HepG2 (cell line): ENCODE data around the gene PSMB10. TPM values are rescaled to one million over a fixed set of nuclear protein-coding genes. Genes with fewer than 3 reads are reported as not detected.

ENCODE experiments used
- ATAC-seq: fragments of 200-7000 bp; cut with Tn5 transposase; 3 replicates; pipeline ENCODE4 v1.9.1; 2020; ENCODE audit warnings: mild to moderate bottlenecking, moderate library complexity
- BruUV-seq: library from RNA; stranded (reverse); fragments of 400-500 nt; replicated peaks from 2 replicates; lab custom pipeline; 2021; lab: Mats Ljungman, UMichigan
- CTCF ChIA-PET: fragments of 300-600 bp; formaldehyde crosslinking; extraction: SDS; loops from one replicate; lab custom pipeline; 2021; ENCODE audit warnings: low total read pairs, inconsistent platforms, low intra/inter-chr PET ratio; lab: Yijun Ruan, JAX
- POLR2A ChIA-PET: fragments of 350-600 bp; sonication (Branson Sonifier 250); formaldehyde crosslinking; loops from one replicate; lab custom pipeline; 2020; ENCODE audit warnings: antibody characterized with exemption, inconsistent platforms; lab: Yijun Ruan, JAX
- DNase-seq: peaks from one replicate; pipeline ENCODE4 v3.0.0-alpha.2; 2015; ENCODE audit warnings: low spot score
- FAIRE-seq: peaks from 3 replicates; lab custom pipeline; 2011; peaks lifted over from hg19 to GRCh38; lab: Jason Lieb, UNC
- H2AFZ ChIP-seq: one replicate; pipeline ENCODE4 v1.6.1; 2011; ENCODE audit warnings: low read length, inconsistent platforms
- H3K27ac ChIP-seq: fragments of 300-600 bp; 3 replicates; pipeline ENCODE4 v1.8.0; 2011; ENCODE audit warnings: mixed run types, mild to moderate bottlenecking, mixed read lengths, low read length, inconsistent platforms; ENCODE audit not compliant: insufficient read depth; ENCODE audit errors: extremely low read length
- H3K27me3 ChIP-seq, 2 experiments: fragments of 200-600 bp in 1 of 2; 2 replicates in 1 of 2; 3 replicates in 1 of 2; pipeline versions ENCODE4 v1.6.0 to v1.8.0; 2011; ENCODE audit warnings: low read length in 2 of 2, mild to moderate bottlenecking in 2 of 2, moderate library complexity in 2 of 2, inconsistent platforms in 1 of 2; ENCODE audit not compliant: insufficient read depth in 2 of 2, control insufficient read depth in 1 of 2
- H3K36me3 ChIP-seq, 2 experiments: fragments of 200-600 bp in 1 of 2; replicated peaks in 1 of 2; 2 replicates in 1 of 2; 3 replicates in 1 of 2; pipeline versions ENCODE4 v1.5.1 to v1.8.0; 2011; ENCODE audit warnings: low read length in 2 of 2, inconsistent platforms in 1 of 2; ENCODE audit not compliant: insufficient read depth in 2 of 2, control insufficient read depth in 1 of 2
- H3K4me1 ChIP-seq: 2 replicates; pipeline ENCODE4 v1.5.1; 2012; ENCODE audit warnings: low read length, inconsistent platforms; ENCODE audit not compliant: insufficient read depth
- H3K4me2 ChIP-seq: 2 replicates; pipeline ENCODE4 v1.6.0; 2011; ENCODE audit warnings: low read depth, low read length, inconsistent platforms
- H3K4me3 ChIP-seq, 3 experiments: fragments of 200-600 bp in 1 of 3; sonication (generic), shearing (Covaris generic) in 1 of 3; replicated peaks in 1 of 3; 2 replicates each; pipeline ENCODE4 v1.5.1; 2011 to 2016; ENCODE audit warnings: low read length in 3 of 3, inconsistent platforms in 2 of 3, low read depth in 2 of 3, mild to moderate bottlenecking in 2 of 3, control low read depth in 1 of 3, mixed read lengths in 1 of 3; ENCODE audit not compliant: insufficient read depth in 1 of 3
- H3K79me2 ChIP-seq: one replicate; pipeline ENCODE4 v1.6.1; 2011; ENCODE audit warnings: low read length, inconsistent platforms; ENCODE audit not compliant: insufficient read depth
- H3K9ac ChIP-seq: 2 replicates; pipeline ENCODE4 v1.6.0; 2011; ENCODE audit warnings: mild to moderate bottlenecking, low read depth, low read length, inconsistent platforms; ENCODE audit not compliant: insufficient read depth
- H3K9me3 ChIP-seq: 2 replicates; pipeline ENCODE4 v1.5.1; 2012; ENCODE audit warnings: mild to moderate bottlenecking, low read length
- H4K20me1 ChIP-seq: 2 replicates; pipeline ENCODE4 v1.6.0; 2011; ENCODE audit warnings: inconsistent platforms, mild to moderate bottlenecking, low read length, moderate library complexity; ENCODE audit not compliant: insufficient read depth
- ARNTL ChIP-seq: sonication (generic); formaldehyde crosslinking; IDR thresholded peaks from 2 replicates; pipeline ENCODE4 v1.4.0; 2020; ENCODE audit warnings: mild to moderate bottlenecking, missing genetic modification reagents
- CREM ChIP-seq, 2 experiments: sonication (generic) in 1 of 2; formaldehyde crosslinking in 1 of 2; IDR thresholded peaks; 2 replicates each; pipeline versions ENCODE4 v1.4.0 to v1.6.1; 2016 to 2020; ENCODE audit warnings: antibody characterized with exemption in 1 of 2, mild to moderate bottlenecking in 1 of 2, missing genetic modification reagents in 1 of 2
- KDM2A ChIP-seq: sonication (generic); formaldehyde crosslinking; IDR thresholded peaks from 2 replicates; pipeline ENCODE4 v1.4.0; 2020; ENCODE audit warnings: low read depth, missing genetic modification reagents, borderline replicate concordance
- MAF1 ChIP-seq: sonication (generic); formaldehyde crosslinking; IDR thresholded peaks from 2 replicates; pipeline ENCODE4 v1.5.0; 2020; ENCODE audit warnings: missing genetic modification reagents, borderline replicate concordance
- PHF20 ChIP-seq: sonication (generic); formaldehyde crosslinking; IDR thresholded peaks from 2 replicates; pipeline ENCODE4 v1.5.0; 2020; ENCODE audit warnings: mild to moderate bottlenecking, missing genetic modification reagents
- POLR2A ChIP-seq, 2 experiments: IDR thresholded peaks; 2 replicates each; pipeline ENCODE4 v1.6.1; 2011; ENCODE audit warnings: low read depth in 2 of 2, low read length in 2 of 2, mild to moderate bottlenecking in 1 of 2, moderate library complexity in 1 of 2; ENCODE audit not compliant: insufficient read depth in 1 of 2
- SP1 ChIP-seq, 2 experiments: fragments of 450-650 bp in 1 of 2; sonication (generic) in 1 of 2; formaldehyde crosslinking in 1 of 2; IDR thresholded peaks; 2 replicates each; pipeline versions ENCODE4 v1.4.0 to v1.6.1; 2016 to 2020; ENCODE audit warnings: missing genetic modification reagents in 1 of 2
- TEAD2 ChIP-seq: sonication (generic); formaldehyde crosslinking; IDR thresholded peaks from 2 replicates; pipeline ENCODE4 v1.9.0; 2021; ENCODE audit warnings: missing genetic modification reagents
- ZBTB26 ChIP-seq: IDR thresholded peaks from 2 replicates; pipeline ENCODE4 v1.6.1; 2016; ENCODE audit warnings: missing compliant biosample characterization, missing genetic modification reagents, borderline replicate concordance
- ZBTB37 ChIP-seq: sonication (generic); formaldehyde crosslinking; IDR thresholded peaks from 2 replicates; pipeline ENCODE4 v1.4.0; 2020; ENCODE audit warnings: mild to moderate bottlenecking, missing genetic modification reagents
- ZFP91 ChIP-seq: sonication (generic); formaldehyde crosslinking; IDR thresholded peaks from 2 replicates; pipeline ENCODE4 v1.9.0; 2022; ENCODE audit warnings: missing genetic modification reagents, mild to moderate bottlenecking, borderline replicate concordance
- ZNF253 ChIP-seq: sonication (generic); formaldehyde crosslinking; IDR thresholded peaks from 2 replicates; pipeline ENCODE4 v1.8.0; 2022; ENCODE audit warnings: mild to moderate bottlenecking, missing genetic modification reagents, borderline replicate concordance
- ZNF263 ChIP-seq: sonication (generic); formaldehyde crosslinking; IDR thresholded peaks from 2 replicates; pipeline ENCODE4 v1.4.0; 2020; ENCODE audit warnings: missing genetic modification reagents
- ZNF326 ChIP-seq: sonication (generic); formaldehyde crosslinking; IDR thresholded peaks from 2 replicates; pipeline ENCODE4 v1.4.0; 2020; ENCODE audit warnings: missing genetic modification reagents, borderline replicate concordance
- ZNF678 ChIP-seq: sonication (generic); formaldehyde crosslinking; IDR thresholded peaks from 2 replicates; pipeline ENCODE4 v1.4.0; 2020; ENCODE audit warnings: mild to moderate bottlenecking, missing genetic modification reagents
- ZNF691 ChIP-seq: sonication (generic); formaldehyde crosslinking; IDR thresholded peaks from 2 replicates; pipeline ENCODE4 v1.4.0; 2020; ENCODE audit warnings: missing genetic modification reagents, low read depth, mild to moderate bottlenecking, borderline replicate concordance
- WGBS: methylation state at CpG from one replicate; pipeline ENCODE4 v1.1.6; 2017; ENCODE audit warnings: low lambda C conversion rate; 5-methylcytosine and 5-hydroxymethylcytosine counted together
- in situ Hi-C: cut with HindIII; loops from 2 replicates; pipeline ENCODE4 v1.10.0; 2017; ENCODE audit warnings: low pct_unique_long_range_greater_than_20kb; ENCODE audit not compliant: extremely low pct_ligation_motif_present
- intact Hi-C: fragments of 100-400 bp; cut with micrococcal nuclease; formaldehyde crosslinking; loops from one replicate; pipeline ENCODE4 v1.10.0; 2022; ENCODE audit not compliant: unreplicated experiment
- polyA plus RNA-seq, 8 experiments: library from polyadenylated mRNA; depleted of rRNA in 3 of 8; stranded (reverse) in 7 of 8; unstranded in 1 of 8; fragments of >200 nt; fragmentation: Illumina TruSeq in 4 of 8; extraction: Trizol in 4 of 8; gene quantifications; 2 replicates each; pipeline versions ENCODE4 v1.2.1 to v1.2.3, GENCODE V29; 2011 to 2016; ENCODE audit warnings: low read depth in 4 of 8, missing spikeins in 1 of 8, mixed read lengths in 1 of 8; ENCODE audit not compliant: insufficient read depth in 1 of 8
- total RNA-seq, 5 experiments: library from RNA; depleted of rRNA; stranded (reverse); fragments of >200 nt; fragmentation: Illumina TruSeq; extraction: Trizol; gene quantifications; 2 replicates each; pipeline ENCODE4 v1.2.3, GENCODE V29; 2016; ENCODE audit warnings: low read depth in 1 of 5

PSMB10 gene
- total and polyA plus RNA-seq, 2 of the 13 experiments (the other 11 are each of a cell fraction or from before 2014, with no cell fraction given): 12.7 to 65.9 TPM

- TF ChIP-seq ZFP91 (CRISPR knock-in tag) (0 out of 2 replicates have a peak, but pooled peaks have one; percentile 7), CREM (IDR thresholded peaks at IDR 0.05) (no peak), CREM (CRISPR knock-in tag; IDR thresholded peaks at IDR 0.05) (no peak), KDM2A (CRISPR knock-in tag) (0 out of 2 replicates have a peak, but pooled peaks have one; percentile 12), SP1 (IDR thresholded peaks at IDR 0.05) (no peak), SP1 (CRISPR knock-in tag; IDR thresholded peaks at IDR 0.05) (no peak), TEAD2 (CRISPR knock-in tag) (no peak)
Measured at GRCh38 chr16:67964477-67965131, 28.0 kb upstream of the PSMB10 start (continued).

- CTCF ChIA-PET: no interaction called here
- ATAC-seq (no peak), DNase-seq (no peak), FAIRE-seq (no peak)
- in situ Hi-C loops (no loop called here), intact Hi-C loops (no loop called here)
- Histone ChIP-seq H3K4me2 (no peak overlapping the region), H4K20me1 (peaks cover 21% of the 10 kb centered on the region), H3K79me2 (peaks cover 70% of the 10 kb centered on the region), H3K9ac (no peak overlapping the region), H3K36me3 (peaks cover 36 to 48% of the 10 kb centered on the region in 2 experiments), H3K4me1 (peaks cover 45% of the 10 kb centered on the region), H3K27ac (no peak overlapping the region), H3K4me3 (no peak overlapping the region), H3K9me3 (no peaks in the 10 kb centered on the region), H2AFZ (no peak overlapping the region), H3K27me3 (no peaks in the 10 kb centered on the region; a peak in 1 of 5 replicates)
- POLR2A ChIA-PET: interaction anchor here (0.5 to 12.9 kb wide), 5 partner anchors 18 to 484 kb away, joined by 4 to 226 read pairs (median 11); partner anchors contain the start of genes LCAT and PSMB10
- BruUV-seq: no TSS peak
- 96% methylated on average over 32 of the region's 32 CpGs for WGBS
- TF ChIP-seq POLR2A (IDR thresholded peaks at IDR 0.05; ENCODE audit: insufficient read depth in 1 of 2, low read depth in 2 of 2, low read length in 2 of 2) (peak in 1 of 2 experiments; percentile 18; a peak in 3 of 4 replicates), ARNTL (no peak), ZBTB37 (CRISPR knock-in tag) (no peak), MAF1 (CRISPR knock-in tag) (no peak), ZNF263 (CRISPR knock-in tag) (peak; percentile 14; the same call in 1 of the 2 replicates), ZNF326 (CRISPR knock-in tag) (0 out of 2 replicates have a peak, but pooled peaks have one; percentile 13), ZBTB26 (CRISPR knock-in tag) (no peak), ZNF253 (0 out of 2 replicates have a peak, but pooled peaks have one; percentile 48), ZNF691 (CRISPR knock-in tag) (peak; percentile 8; the same call in 1 of the 2 replicates), ZNF678 (CRISPR knock-in tag) (0 out of 2 replicates have a peak, but pooled peaks have one; percentile 42), PHF20 (CRISPR knock-in tag) (no peak)
Measured at GRCh38 chr16:67963662-67964321, 27.1 kb upstream of the PSMB10 start.
